PC-3 (cell line): ENCODE results near the gene ACRV1. TPM values are rescaled to one million over a fixed set of nuclear protein-coding genes. Genes with fewer than 3 reads are reported as not detected.

Source experiments
- ATAC-seq: fragments of 200-7000 bp; cut with Tn5 transposase; 2 replicates; pipeline ENCODE4 v1.9.1; 2020; ENCODE audit warnings: mild to moderate bottlenecking, moderate library complexity
- BruUV-seq: library from RNA; stranded (reverse); fragments of 400-500 nt; replicated peaks from 2 replicates; lab custom pipeline; 2021; lab: Mats Ljungman, UMichigan
- CTCF ChIA-PET: fragments of 300-600 bp; sonication (Branson Sonifier 250); formaldehyde crosslinking; loops from one replicate; lab custom pipeline; 2022; ENCODE audit warnings: antibody characterized with exemption; lab: Charles Lee
- POLR2A ChIA-PET: fragments of 300-600 bp; sonication (Branson Sonifier 250); formaldehyde crosslinking; loops from one replicate; lab custom pipeline; 2022; ENCODE audit warnings: antibody characterized with exemption; ENCODE audit not compliant: unreplicated experiment; lab: Charles Lee
- DNase-seq: peaks from one replicate; pipeline ENCODE4 v3.0.0-alpha.2; 2015
- H2AFZ ChIP-seq: fragments of 300-600 bp; sonication (generic); 2 replicates; pipeline ENCODE4 v1.6.0; 2016; ENCODE audit warnings: antibody characterized with exemption, low read length
- H3F3A ChIP-seq: fragments of 300-600 bp; sonication (generic); one replicate; pipeline ENCODE4 v1.6.0; 2017; ENCODE audit warnings: antibody characterized with exemption, low read length, control low read depth, mild to moderate bottlenecking; ENCODE audit not compliant: unreplicated experiment
- H3K27ac ChIP-seq: fragments of 300-600 bp; sonication (generic); 2 replicates; pipeline ENCODE4 v1.5.1; 2016; ENCODE audit warnings: mild to moderate bottlenecking, low read length
- H3K27me3 ChIP-seq: fragments of 300-600 bp; sonication (generic); 2 replicates; pipeline ENCODE4 v1.6.1; 2016; ENCODE audit warnings: low read length, mixed read lengths
- H3K36me3 ChIP-seq: fragments of 300-600 bp; sonication (generic); 2 replicates; pipeline ENCODE4 v1.6.1; 2016; ENCODE audit warnings: low read depth, mixed run types, low read length, mixed read lengths
- H3K4me1 ChIP-seq: fragments of 300-600 bp; sonication (generic); 2 replicates; pipeline ENCODE4 v1.5.1; 2016; ENCODE audit warnings: low read length; ENCODE audit not compliant: insufficient read depth
- H3K4me2 ChIP-seq: fragments of 300-600 bp; sonication (generic); 2 replicates; pipeline ENCODE4 v1.6.0; 2016; ENCODE audit warnings: low read length
- H3K4me3 ChIP-seq: fragments of 300-600 bp; sonication (generic); 2 replicates; pipeline ENCODE4 v1.5.1; 2016; ENCODE audit warnings: mild to moderate bottlenecking, low read length, mixed read lengths
- H3K79me2 ChIP-seq: fragments of 300-600 bp; sonication (generic); 2 replicates; pipeline ENCODE4 v1.6.1; 2017; ENCODE audit warnings: low read length, mixed read lengths
- H3K9ac ChIP-seq: fragments of 300-600 bp; sonication (generic); 2 replicates; pipeline ENCODE4 v1.6.0; 2016; ENCODE audit warnings: mild to moderate bottlenecking, low read length
- H3K9me2 ChIP-seq: fragments of 300-600 bp; sonication (generic); replicated peaks from 2 replicates; pipeline ENCODE4 v1.6.1; 2016; ENCODE audit warnings: mixed run types, low read length, mixed read lengths
- H3K9me3 ChIP-seq: fragments of 300-600 bp; sonication (generic); 2 replicates; pipeline ENCODE4 v1.6.1; 2016; ENCODE audit warnings: low read length, mixed read lengths
- H4K20me1 ChIP-seq: fragments of 300-600 bp; sonication (generic); 2 replicates; pipeline ENCODE4 v1.6.1; 2016; ENCODE audit warnings: low read length, mixed read lengths
- CTCF ChIP-seq: fragments of 300-600 bp; sonication (generic); conservative IDR thresholded peaks from 2 replicates; pipeline ENCODE4 v1.5.1; 2017; ENCODE audit warnings: antibody characterized with exemption, low read depth, mild to moderate bottlenecking, low read length
- EZH2 ChIP-seq: fragments of 300-600 bp; sonication (generic); IDR thresholded peaks from one replicate; pipeline ENCODE4 v1.6.1; 2017; ENCODE audit warnings: antibody characterized with exemption, mild to moderate bottlenecking, low read length; ENCODE audit not compliant: unreplicated experiment
- EZH2phosphoT487 ChIP-seq: fragments of 300-600 bp; sonication (generic); IDR thresholded peaks from 2 replicates; pipeline ENCODE4 v1.6.1; 2018; ENCODE audit warnings: mild to moderate bottlenecking, antibody characterized with exemption, low read length, borderline replicate concordance
- intact Hi-C: fragments of 100-400 bp; cut with micrococcal nuclease; formaldehyde crosslinking; loops from 2 replicates; pipeline ENCODE4 v1.9.0; 2023
- total RNA-seq: library from RNA; depleted of rRNA; stranded (reverse); fragments of >200 nt; gene quantifications from 2 replicates; pipeline ENCODE4 v1.2.3, GENCODE V29; 2014

Gene ACRV1
- total RNA-seq, 1 experiment from 2014 or later = not detected

- Histone ChIP-seq H3K9me2 (no peaks in the 10 kb centered on the region), H4K20me1 (no peaks in the 10 kb centered on the region), H3K9me3 (no peaks in the 10 kb centered on the region), H3K4me3 (no peak overlapping the region), H3K79me2 (no peaks in the 10 kb centered on the region), H3K9ac (no peak overlapping the region), H3K36me3 (peaks cover 49% of the 10 kb centered on the region), H3K27me3 (no peaks in the 10 kb centered on the region), H3K4me2 (no peak overlapping the region), H3F3A (no peaks in the 10 kb centered on the region), H2AFZ (no peak overlapping the region), H3K27ac (no peak overlapping the region), H3K4me1 (no peaks in the 10 kb centered on the region)
- no peak for TF ChIP-seq CTCF
- no peak for TF ChIP-seq EZH2
- no peak for TF ChIP-seq EZH2phosphoT487
- no TSS peak for BruUV-seq
- CTCF ChIA-PET = no interaction called here
- intact Hi-C loops = no loop called here
- ATAC-seq (no peak), DNase-seq (no peak)
- POLR2A ChIA-PET = no interaction called here
These were observed 34.8 kb downstream of the ACRV1 start for GRCh38 chr11:125645871-125646270.

- Histone ChIP-seq H3K27me3 (no peaks in the 10 kb centered on the region), H3F3A (no peaks in the 10 kb centered on the region), H3K9ac (no peak overlapping the region), H3K4me2 (no peak overlapping the region), H3K4me1 (no peaks in the 10 kb centered on the region), H3K9me2 (no peaks in the 10 kb centered on the region), H3K27ac (no peak overlapping the region), H3K36me3 (peaks cover 50% of the 10 kb centered on the region), H2AFZ (no peak overlapping the region), H4K20me1 (no peaks in the 10 kb centered on the region), H3K79me2 (no peaks in the 10 kb centered on the region), H3K4me3 (no peak overlapping the region), H3K9me3 (no peaks in the 10 kb centered on the region)
- CTCF ChIA-PET = no interaction called here
- ATAC-seq (no peak), DNase-seq (no peak)
- intact Hi-C loops = no loop called here
- no peak for TF ChIP-seq EZH2
- TF ChIP-seq EZH2phosphoT487 = no peak
- no peak for TF ChIP-seq CTCF
- BruUV-seq = no TSS peak
- POLR2A ChIA-PET = interaction anchor here (0.6 kb wide), 1 partner anchor 39 kb away, joined by 6 read pairs; no protein-coding TSS in a partner anchor
These were observed 42.3 kb downstream of the ACRV1 start for GRCh38 chr11:125638315-125638714.

- POLR2A ChIA-PET = interaction anchor here (0.6 kb wide), 1 partner anchor 39 kb away, joined by 6 read pairs; no protein-coding TSS in a partner anchor
- Histone ChIP-seq H3K9me2 (no peaks in the 10 kb centered on the region), H3F3A (no peaks in the 10 kb centered on the region), H3K27me3 (no peaks in the 10 kb centered on the region), H3K4me2 (no peak overlapping the region), H4K20me1 (no peaks in the 10 kb centered on the region), H3K27ac (no peak overlapping the region), H3K79me2 (no peaks in the 10 kb centered on the region), H3K9ac (no peak overlapping the region), H3K36me3 (peaks cover 54% of the 10 kb centered on the region), H3K4me1 (no peaks in the 10 kb centered on the region), H3K4me3 (no peak overlapping the region), H2AFZ (no peak overlapping the region), H3K9me3 (no peaks in the 10 kb centered on the region)
- ATAC-seq = peak; percentile 65
- DNase-seq = peak; percentile 23
- CTCF ChIA-PET = no interaction called here
- no TSS peak for BruUV-seq
- TF ChIP-seq EZH2 = no peak
- TF ChIP-seq EZH2phosphoT487 = no peak
- no peak; the same call in 1 of the 2 replicates for TF ChIP-seq CTCF
- intact Hi-C loops = no loop called here
These were observed 42.8 kb downstream of the ACRV1 start for GRCh38 chr11:125637840-125638239.
